GM19467 (cell line): ENCODE results near the gene PGRMC2.

ENCODE experiments used
- ATAC-seq: cut with Tn5 transposase; IDR thresholded peaks from one replicate; pipeline ENCODE4 v1.9.1; 2021; ENCODE audit warnings: mild to moderate bottlenecking, moderate library complexity; ENCODE audit not compliant: unreplicated experiment

Gene PGRMC2, protein sequence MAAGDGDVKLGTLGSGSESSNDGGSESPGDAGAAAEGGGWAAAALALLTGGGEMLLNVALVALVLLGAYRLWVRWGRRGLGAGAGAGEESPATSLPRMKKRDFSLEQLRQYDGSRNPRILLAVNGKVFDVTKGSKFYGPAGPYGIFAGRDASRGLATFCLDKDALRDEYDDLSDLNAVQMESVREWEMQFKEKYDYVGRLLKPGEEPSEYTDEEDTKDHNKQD

DNA sequence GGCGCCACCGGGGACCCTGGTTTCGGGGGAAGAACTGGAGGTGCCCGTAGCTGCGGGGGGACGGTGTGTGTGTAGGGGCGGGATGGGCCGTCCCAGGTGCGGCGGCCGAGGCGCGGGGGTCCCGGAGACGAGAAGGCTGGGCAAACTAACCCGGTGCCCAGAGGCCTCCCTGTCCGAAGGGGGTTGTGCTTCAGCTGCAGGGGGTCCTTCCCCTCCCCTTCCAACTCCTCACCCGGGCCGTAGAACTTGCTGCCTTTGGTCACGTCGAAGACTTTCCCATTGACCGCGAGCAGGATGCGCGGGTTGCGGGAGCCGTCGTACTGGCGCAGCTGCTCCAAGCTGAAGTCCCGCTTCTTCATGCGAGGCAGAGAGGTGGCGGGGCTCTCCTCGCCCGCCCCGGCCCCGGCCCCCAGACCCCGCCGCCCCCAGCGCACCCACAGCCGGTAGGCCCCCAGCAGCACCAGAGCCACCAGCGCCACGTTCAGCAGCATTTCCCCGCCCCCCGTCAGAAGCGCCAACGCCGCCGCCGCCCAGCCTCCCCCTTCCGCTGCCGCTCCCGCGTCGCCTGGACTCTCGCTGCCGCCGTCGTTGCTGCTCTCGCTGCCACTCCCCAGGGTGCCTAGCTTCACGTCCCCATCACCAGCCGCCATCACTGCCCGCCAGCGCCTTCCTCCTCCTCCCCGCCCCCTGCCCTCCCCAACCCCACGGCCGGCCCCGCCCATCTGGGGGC, at the start of gene PGRMC2:
Gene PGRMC2, minus strand, starts transcription at position 673 of the 730 bp plus-strand sequence. Its CDS starts 23 bp downstream, at position 650.
- no peak for ATAC-seq

- no peak for ATAC-seq
Measured at GRCh38 chr4:128335541-128335940, 47.9 kb upstream of the PGRMC2 start.

DNA sequence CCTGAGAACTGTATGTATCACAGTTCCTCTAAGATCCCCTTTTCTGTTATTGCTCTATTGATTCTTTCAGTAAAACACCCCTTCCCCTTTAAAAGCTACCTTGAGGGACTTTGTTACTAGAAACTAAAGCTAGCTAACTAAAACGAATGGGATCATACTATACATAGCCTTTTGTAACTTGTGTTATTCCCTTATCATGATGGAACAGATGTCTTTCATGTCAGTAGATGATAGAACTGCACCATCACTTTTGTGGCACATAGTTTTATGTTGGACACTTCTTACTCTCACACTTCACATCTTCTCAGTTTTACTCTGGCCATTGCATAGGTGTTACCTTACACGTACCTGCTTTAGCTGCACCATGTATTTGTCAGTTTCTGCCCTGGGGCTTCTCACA, 46.6 kb upstream of the PGRMC2 start:
- no peak for ATAC-seq

DNA sequence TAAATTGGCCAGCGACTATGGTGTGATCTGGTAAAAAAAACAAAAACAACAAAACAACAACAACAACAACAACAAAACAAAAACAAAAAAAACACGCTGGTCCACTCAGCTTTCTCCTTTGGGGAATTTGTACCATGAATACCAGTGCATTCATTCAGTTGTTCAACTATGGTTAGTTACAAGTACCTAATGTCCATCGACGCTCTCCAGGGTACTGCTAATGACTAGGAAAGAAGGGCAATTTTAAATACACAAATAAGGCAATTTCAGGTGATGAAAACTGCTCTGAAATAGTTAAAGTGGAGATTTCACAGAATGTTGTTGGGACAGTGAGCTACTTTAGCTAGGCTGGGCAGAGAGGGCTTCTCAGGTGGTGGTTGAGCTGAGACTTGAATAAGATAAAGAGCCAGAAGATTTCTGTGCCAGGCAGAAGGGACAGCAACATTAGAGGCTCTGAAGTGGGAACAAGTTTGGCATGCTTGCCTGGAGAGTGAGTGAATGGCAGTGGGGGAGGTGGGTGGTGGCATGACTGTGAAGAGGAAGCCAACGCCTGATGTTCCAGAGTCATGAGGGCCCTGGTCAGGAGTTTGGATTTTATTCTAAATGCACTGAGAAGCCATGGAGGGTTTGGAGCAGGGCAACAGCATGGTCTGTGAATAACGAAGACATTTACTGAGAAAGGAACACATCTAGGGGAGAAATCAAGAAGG, 45.9 kb upstream of the PGRMC2 start:
- ATAC-seq, result no peak

DNA sequence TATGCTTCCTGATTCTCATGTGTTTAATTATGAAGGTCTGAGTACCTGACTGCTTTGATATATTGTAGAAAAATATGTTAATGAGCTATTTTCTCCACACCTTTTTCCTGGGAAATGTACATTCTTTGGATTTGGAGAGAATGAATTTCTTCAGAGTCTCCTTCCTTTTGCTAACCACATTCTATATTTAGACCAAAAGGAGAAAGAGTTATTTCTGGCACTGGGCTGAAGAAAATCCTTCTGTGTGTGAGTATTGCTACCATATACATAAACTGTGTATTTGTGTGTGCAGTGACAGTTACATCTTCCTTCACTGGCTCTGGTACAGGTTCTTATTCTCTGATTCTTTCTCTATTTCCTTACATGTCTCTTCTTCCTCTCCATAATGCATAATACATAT, 44.5 kb upstream of the PGRMC2 start:
- no peak for ATAC-seq

GRCh38 chr4:128329638-128330037, 42.0 kb upstream of the PGRMC2 start:
- ATAC-seq, result no peak

- no peak for ATAC-seq
Measured at GRCh38 chr4:128328106-128328505, 40.5 kb upstream of the PGRMC2 start.

DNA sequence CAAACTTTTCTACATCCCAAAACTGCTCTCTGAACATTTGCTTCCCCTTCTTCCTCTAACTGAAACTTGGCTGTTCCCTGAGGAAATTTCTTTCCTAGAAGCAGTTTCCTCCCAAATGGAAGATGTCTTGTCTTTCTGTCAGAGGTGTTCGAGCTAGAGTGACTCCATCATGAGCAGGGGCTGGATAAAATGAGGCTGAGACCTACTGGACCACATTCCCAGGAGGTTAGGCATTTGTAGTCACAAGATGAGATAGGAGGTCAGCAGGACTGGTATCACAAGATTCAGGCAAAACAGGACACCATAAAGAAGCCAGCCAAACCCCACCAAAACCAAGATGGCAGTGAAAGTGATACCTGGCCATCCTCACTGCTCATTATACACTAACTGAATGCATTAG, 35.8 kb upstream of the PGRMC2 start:
- no peak for ATAC-seq

GRCh38 chr4:128322986-128323385, 35.4 kb upstream of the PGRMC2 start:
- ATAC-seq, result no peak

DNA sequence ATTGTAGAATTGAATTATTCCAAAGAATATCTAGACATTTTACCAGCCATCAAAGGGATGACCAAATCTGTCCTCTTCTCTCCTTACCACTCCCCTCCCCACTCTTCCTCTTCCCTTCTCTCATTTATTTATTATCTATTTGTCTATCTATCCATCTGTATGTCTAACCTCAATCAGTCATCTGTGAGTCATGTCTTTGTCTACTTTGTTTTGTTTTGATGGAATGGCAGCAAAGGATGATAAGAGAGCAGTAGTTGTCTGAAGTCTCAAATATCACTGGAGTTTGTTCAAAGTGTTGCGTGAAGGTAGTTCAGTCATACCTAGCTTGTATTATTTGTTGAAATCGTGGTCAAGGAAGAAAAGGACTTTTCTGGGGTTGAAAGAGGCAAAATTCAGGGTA, 34.7 kb upstream of the PGRMC2 start:
- no peak for ATAC-seq

DNA sequence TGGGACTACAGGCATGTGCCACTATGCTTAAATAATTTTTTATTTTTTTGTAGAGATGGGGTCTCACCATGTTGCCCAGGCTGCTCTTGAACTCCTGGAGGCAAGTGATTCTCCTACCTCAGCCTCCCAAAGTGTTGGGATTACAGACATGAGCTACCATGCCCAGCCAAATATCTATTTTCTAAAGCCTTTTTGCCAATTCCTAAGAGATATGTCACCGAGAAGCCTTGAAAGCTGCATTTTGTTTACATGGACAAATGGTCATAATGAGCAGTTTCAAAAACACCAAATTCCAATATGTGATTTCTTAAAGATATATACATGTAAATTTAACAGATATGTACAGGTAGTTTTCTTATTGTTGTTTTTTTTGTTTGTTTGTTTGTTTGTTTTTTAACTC, 33.0 kb upstream of the PGRMC2 start:
- no peak for ATAC-seq

DNA sequence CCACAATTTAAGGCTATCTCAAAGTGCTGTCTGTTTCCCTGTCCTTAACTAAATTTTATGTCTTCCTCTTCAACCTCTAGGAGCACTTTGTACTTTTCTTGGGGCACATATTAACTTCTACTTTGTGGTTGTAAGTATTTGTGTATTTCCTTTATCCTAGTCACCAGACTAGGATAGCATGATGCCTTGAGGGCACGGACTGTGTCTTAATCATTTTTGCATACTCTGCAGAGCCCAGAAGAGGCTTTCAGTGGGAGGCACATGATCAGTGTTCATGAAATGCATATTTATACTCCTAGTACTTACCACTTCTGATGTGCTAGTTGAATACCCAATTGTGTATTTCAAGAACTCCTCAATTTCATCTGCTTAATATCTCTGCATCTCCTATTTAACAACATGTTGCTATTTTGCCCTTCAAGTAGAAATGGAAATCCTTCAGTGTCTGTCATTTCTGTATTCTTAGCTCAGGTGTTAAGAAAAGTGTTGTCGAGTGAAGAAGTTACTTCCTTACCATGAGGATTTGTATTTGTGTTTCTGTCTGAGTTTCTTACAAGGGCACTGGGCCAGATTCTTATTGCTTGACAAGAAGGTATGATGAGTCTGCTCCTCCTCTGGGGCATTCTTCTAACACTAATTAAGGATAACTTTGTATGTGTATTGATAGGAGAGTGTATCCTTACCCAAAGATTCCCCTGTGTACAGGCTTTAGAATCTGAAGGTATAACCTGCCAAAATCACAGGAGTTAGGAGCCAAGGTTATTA, 28.3 kb upstream of the PGRMC2 start:
- no peak for ATAC-seq

- no peak for ATAC-seq
Measured at GRCh38 chr4:128311659-128312403, 24.2 kb upstream of the PGRMC2 start.

GRCh38 chr4:128310266-128310697, 22.7 kb upstream of the PGRMC2 start:
- ATAC-seq, result no peak

- no peak for ATAC-seq
Measured at GRCh38 chr4:128309585-128309984, 22.0 kb upstream of the PGRMC2 start.

DNA sequence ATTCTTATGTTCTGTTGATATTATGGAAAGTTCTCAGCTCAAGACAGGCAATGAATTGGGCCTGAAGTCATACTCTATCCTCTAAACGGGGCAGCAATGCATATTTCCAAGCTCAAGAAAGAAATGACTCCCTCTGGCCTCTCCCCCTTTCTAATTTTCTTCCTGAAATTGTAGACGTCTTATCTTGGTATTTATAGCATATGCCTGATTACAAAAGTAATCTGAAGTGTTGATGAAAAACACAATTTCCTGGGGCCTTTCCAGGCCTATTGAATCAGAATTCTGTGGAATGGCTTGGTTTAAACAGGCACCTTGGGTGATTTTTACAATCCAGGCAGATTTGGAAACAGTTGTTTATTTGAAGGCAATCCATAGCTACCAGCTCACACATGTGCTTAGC, 21.4 kb upstream of the PGRMC2 start:
- no peak for ATAC-seq

DNA sequence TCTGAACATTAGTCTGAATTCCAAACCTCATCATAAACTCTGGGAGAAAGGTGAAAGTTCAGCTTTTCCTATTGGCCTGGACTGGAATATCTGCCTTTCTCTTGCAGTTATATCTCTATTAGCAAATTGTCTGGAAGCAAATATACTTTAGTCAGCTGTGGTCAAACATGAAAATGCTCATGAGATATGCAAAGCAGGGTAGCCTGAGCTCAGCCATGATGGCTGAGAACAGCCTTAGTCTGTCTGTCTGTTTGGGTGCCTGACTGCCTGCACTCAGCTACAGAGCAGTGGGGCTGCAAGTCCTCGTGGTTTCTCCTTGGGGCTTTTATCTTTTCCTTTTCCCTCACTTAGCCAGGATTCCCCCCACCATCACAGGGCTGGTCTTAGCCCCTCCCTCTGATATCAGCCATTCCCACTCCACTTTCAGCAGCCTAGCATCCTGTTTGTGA, 19.5 kb upstream of the PGRMC2 start:
- ATAC-seq, result no peak

DNA sequence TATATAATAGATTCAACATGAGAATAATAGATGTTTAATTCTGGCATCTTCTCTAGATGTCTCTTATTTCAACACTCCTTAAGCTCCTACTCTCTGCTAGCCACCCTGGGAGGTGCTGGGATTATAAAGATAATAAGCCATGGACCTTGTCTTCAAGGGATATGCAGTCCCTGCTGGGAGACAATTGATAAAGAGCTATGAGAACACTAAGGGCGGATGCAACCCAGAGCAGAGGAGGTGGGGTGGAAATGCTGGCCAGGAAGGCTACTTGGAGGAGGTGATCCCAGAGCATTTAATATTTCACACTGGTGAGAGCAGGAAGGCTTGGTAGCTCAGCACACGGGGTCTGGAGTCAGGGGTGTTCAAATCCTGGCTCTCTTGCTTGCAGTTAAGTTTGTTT, 18.3 kb upstream of the PGRMC2 start:
- no peak for ATAC-seq

GRCh38 chr4:128303986-128304385, 16.4 kb upstream of the PGRMC2 start:
- no peak for ATAC-seq

GRCh38 chr4:128303405-128303785, 15.8 kb upstream of the PGRMC2 start:
- ATAC-seq, result no peak

DNA sequence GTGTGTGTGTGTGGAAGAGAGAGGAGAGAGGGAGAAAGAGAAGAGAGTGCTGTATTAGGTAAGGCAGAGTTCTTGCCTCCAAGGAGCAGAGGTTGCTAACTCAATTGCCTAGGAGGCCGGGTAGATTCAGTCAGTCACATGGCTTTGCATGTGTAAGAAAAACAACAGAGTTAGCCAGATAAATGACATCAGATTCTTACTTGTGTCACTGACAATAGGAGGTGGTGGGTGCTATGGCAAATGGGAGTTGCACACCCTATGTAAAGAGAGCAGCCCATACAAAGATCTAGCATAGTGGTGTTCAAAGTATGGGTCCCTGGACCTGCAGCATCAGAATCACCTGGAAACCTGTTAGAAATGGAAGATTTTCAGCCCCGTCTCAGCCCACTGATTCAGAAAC, 14.4 kb upstream of the PGRMC2 start:
- no peak for ATAC-seq
